PC-9 (cell line): Measurements from ENCODE around the gene NAP1L5.

Experiments
- EZH2 ChIP-seq: fragments of 200-600 bp; sonication (generic); IDR thresholded peaks from 2 replicates; pipeline ENCODE4 v1.8.0; 2017; ENCODE audit warnings: antibody characterized with exemption, low read depth
- TF ChIP-seq, protein P1 (sequence below): fragments of 200-600 bp; sonication (generic); conservative IDR thresholded peaks from 2 replicates; pipeline ENCODE4 v1.6.1; 2017; ENCODE audit warnings: mixed run types, antibody characterized with exemption, mild to moderate bottlenecking, moderate library complexity

DNA sequence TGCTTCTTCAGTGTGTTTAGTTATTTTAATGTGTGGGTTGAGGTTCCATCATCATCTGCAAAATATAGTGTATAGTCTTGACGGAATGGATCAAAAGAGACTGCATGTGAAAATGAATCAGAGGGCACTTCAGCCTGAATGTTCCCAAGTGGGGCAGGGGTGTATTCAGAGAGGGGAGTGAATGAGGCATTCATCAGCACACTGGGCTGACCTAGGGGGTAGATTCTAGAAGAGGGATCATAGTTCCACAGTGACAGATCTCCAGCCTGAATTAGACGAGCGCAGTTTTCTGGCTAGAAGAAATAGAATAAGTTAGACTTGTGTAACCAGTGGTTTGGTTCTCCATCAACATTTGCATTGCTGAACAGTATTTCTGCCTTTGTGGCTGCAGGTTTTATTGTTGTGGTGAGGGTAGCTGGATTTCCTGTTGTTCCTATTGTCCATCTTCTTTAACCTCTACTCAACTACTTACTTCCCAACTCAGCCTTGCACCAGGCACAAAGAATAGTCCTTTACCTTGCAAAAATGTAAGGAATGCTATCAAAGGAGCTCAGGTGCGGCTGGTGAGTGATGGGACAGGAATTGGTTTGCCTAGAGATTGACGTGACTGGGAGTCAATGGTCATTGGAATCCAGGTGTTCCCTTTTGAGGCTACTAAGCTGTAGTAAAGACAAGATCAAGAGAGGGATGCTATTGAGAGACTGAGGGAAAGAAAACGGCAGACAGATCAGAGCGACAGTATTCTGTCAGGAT lies 50.9 kb downstream of the NAP1L5 start:
- TF ChIP-seq, protein P1, sequence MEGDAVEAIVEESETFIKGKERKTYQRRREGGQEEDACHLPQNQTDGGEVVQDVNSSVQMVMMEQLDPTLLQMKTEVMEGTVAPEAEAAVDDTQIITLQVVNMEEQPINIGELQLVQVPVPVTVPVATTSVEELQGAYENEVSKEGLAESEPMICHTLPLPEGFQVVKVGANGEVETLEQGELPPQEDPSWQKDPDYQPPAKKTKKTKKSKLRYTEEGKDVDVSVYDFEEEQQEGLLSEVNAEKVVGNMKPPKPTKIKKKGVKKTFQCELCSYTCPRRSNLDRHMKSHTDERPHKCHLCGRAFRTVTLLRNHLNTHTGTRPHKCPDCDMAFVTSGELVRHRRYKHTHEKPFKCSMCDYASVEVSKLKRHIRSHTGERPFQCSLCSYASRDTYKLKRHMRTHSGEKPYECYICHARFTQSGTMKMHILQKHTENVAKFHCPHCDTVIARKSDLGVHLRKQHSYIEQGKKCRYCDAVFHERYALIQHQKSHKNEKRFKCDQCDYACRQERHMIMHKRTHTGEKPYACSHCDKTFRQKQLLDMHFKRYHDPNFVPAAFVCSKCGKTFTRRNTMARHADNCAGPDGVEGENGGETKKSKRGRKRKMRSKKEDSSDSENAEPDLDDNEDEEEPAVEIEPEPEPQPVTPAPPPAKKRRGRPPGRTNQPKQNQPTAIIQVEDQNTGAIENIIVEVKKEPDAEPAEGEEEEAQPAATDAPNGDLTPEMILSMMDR: no peak
- TF ChIP-seq EZH2: no peak
